ENCODE measurements around the gene LIG1.

LIG1 gene

GRCh38 chr19:48181505-48181904 is 11.4 kb upstream of the LIG1 start:
- no peak for DNase-seq

DNA sequence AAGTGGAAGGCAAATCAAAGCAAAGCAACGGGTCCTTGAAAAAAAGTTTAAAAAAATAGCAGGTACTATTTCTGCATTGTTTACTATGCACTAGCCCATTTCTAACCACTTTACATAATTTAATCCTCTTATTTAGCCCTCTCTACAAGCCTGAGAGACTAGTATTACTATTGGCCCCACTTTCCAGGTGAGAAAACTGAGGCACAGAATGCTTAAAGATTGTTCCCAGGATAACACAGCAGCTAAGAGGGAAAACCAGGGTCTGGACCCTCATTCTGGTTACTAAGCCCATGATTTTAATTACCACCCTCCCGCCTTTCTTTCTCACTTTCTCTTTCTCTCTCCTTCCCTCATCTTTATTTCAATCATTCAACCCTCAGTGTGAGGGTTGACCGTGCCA is 6.1 kb upstream of the LIG1 start:
- DNase-seq: no peak

- no peak for DNase-seq
Measured at GRCh38 chr19:48175578-48175977, 5.4 kb upstream of the LIG1 start.

DNA sequence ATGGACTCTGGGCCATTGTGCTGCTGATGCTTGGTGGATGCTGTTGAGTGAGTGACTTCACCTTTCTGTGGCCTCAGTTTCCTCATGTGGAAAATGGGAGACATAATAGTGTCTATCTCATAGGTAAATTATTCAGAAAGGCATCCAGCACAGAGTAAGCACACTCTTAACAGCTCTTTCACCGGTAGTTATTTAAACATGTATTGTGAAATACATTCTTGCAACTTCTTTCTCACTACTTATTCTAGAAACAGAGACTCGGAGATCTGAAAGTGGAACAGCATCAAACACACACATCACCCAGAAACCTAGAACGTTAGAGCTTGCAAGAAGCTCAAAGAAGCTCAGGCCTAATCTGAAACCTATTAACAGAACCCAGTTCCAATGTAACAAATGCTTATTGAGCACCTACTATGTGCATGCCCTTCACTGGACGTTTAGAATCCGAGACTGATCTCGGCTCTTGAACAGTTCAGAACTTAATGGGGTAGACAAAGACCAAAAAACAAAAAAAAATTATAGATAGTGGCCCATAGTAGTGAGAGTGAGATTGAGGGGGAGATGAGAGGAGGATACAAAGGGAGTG is 4.4 kb upstream of the LIG1 start:
- no peak for DNase-seq

DNA sequence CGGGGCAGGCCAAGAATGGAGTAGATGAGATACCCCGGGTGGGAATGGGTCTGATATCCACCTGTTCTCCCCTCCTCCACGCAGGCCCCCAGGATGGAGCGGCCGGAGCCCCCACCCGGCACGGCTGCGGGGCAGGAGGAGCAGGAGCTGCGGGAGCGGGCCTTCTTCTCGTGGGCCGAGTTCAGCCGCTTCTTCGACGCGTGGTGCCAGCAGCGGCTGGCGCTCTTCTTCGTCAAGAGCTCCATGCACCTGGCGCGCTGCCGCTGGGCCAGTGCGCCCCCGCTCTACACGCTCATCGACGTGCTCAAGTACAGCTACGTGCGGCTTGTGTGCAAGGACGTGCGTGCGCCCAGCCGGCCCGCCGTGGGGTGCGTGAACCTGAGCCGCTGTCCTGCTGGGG is 1.6 kb upstream of the LIG1 start:
- no peak for DNase-seq

DNA sequence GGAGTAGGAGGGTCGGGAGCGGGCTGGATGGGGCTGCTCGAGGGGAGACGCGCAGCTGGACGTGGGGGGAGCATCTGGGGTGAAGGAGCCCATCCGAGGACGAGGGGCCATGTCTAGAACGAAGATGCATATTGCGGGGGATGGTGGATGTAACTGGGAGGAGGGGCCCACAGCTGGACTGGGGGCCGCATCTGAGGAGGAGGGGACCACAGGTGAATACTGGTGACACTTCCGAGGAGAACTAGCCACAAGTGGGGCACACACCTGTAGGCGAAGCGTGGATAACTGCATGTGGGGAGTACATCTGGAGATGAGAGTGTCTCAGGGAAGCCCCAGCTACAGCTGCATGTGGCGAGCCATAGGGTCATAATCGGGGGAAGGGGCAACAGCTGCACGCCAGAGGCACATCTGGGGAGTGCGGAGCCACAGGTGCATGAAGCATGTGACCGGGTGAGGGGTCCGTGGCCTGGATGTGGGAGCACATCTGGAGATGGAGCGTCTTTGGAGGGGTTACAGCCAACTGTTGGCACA is 738 bp upstream of the LIG1 start:
- no peak for DNase-seq

- peak; percentile 93 for DNase-seq
Measured at GRCh38 chr19:48169578-48169938, 586 bp downstream of the LIG1 start.

GRCh38 chr19:48168689-48169088 is 1.5 kb downstream of the LIG1 start:
- no peak for DNase-seq

DNA sequence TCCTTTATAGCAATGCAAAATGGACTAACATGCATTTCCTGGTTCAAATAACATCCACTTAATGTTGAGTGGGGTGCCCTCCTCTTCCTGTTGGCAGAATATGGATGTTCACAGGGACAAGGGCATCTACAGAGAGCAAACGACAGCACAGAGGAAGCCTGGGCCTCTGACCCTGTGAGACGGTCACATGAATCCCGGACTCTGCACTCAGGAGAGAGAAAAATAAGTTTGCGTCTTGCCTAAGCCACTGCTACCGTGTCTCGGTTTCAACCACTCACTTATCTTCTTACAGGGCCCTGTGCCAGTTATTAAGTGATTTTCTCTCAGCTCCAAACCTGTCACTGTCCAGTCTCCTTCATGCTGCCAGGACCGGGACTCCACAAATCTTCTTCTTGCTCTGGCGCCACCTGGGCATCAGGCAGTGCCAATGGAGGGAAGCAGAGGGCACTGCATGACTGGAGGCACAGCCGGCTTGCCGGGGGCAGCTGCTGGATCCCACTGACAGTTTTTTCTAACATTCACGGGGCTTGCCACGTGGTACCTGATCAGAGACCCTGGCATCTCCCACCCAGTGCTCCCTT is 11.8 kb downstream of the LIG1 start:
- DNase-seq: no peak

- DNase-seq: no peak
Measured at GRCh38 chr19:48154003-48154402, 16.1 kb downstream of the LIG1 start.

DNA sequence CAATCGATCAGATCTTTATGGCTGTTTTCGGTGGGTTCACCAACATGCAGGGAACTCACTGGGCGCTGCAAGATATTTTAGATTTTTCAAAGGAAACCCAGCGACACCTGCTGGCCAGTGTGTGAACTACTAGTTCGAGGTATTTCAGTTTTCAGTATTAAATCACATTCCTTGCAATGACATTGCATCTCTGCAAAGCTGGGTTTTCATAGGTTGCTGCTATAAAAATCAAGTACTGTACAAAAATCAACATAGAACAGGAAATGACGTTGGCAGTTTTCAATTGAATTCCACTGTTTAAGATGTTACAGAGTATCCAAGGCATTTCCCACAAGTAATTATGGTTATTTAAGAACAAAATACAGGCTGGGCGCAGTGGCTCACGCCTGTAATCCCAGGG is 17.6 kb downstream of the LIG1 start:
- DNase-seq: peak; percentile 70

DNA sequence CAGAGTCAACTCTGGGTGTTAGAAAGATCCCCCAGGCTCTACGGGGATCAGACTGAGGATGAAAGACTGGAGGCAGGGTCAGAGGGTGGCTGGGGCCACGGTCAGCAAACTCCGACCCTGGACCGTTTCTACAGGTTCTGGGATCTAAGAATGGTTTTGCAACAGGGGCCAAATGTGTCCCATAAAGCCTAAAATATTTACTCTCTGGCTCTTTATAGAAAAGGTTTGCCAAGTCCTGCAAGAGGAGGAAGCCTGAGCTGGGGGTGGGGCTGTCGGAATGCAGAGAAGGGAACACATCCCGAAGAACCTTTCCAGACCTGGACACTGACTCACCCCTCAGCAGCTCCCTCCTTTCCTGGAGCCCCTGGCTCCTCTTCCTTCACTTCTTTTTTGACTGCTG is 20.7 kb downstream of the LIG1 start:
- no peak for DNase-seq

GRCh38 chr19:48148576-48148975 is 21.6 kb downstream of the LIG1 start:
- DNase-seq: no peak

- no peak for DNase-seq
Measured at GRCh38 chr19:48147597-48148175, 22.5 kb downstream of the LIG1 start.

DNA sequence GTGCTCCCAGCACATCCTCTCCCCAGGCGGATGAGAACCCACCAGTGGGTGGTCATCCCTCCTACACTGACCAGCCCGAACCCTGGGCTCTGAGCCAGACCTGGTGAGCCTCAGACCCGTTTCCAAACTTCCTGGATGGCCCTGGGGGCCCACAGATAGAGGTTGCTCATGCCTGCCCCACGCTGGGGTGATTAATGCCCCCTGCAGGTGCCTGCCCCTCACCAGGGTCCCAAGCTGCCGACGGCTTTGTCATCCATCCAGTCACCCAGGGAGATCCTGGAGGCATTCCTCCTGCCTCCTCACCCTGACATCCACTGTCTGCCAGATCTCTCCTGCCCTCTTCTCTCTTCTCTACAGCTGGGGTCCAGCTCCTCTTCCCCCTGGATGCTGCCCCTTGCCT is 31.1 kb downstream of the LIG1 start:
- no peak for DNase-seq

DNA sequence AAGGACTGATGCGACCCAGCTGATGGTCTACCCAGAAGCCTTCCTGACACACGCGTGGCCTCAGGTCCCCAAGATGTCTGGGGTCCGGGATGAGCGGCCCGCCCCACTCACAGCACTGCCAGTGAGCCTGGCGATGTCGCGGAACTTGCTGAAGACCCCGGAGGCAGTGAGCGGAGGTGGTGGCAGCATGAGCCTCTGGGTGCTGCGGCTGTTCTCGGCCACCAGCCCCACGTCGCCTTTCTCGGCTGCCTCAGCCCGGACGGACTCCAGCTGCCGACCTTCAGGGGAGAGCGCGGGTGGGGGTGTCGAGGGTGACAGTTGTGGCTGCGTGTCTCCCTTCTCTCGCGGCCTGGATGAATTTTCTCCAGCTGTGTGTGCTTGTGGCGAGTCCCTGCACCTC is 32.7 kb downstream of the LIG1 start:
- DNase-seq: no peak

DNA sequence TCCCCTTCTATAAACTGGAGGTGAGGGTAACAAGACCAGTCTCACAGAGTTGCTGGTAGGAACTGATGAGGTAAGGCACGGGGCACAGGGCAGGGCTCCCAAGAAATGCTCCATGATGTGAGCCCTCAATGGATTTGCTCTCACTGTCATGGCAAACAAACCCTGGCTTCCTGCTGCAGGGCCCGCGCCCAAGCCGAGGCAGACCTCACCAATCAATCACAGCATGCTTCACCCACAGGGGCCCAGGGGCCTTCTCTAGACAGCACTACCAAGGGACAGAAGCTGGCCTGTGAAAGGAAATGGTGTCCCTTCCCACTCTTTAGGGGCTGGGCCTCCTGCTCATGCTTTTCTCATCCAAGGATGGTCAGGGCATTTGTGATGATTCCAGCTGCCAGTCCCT is 33.6 kb downstream of the LIG1 start:
- DNase-seq: no peak

DNA sequence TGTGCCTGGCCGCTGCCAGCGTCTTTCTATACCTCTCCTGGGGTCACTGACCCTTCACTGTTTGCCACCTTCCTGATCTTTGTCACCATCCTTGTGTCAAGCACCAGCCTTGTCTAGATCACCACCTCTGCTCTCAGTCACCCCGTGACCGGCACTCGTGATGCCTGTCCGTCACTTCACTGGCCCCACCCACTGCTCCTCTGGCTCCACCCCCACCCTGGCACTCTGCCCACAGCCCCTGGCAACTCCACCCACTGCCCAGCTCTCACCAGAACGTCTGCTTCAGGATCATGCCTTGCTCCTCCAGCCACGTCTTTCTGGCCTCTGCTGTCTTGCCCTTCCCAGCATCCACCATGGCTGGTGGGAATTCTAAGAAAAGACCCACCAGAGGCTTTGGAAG is 34.7 kb downstream of the LIG1 start:
- no peak for DNase-seq

- no peak for DNase-seq
Measured at GRCh38 chr19:48133094-48133493, 37.0 kb downstream of the LIG1 start.

DNA sequence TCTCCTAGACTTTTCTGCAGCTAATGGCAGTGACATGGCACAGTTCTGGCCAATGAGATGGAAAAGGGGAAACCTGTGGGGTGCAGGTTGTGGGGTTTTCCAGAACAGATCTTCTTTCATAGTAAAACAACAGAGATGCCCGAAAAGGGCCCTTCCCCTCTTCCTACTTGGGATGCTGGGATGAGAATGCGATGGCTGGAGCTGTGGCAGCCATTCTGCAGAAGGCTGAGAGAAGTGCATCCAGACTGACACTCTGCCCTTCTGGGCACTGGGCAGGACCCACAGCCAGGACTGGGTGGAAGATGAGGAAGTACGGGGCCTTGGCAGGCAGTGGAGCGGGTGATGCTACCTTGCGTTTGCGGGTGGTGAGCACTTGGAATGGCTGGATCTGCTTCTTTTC is 42.6 kb downstream of the LIG1 start:
- DNase-seq: no peak

DNA sequence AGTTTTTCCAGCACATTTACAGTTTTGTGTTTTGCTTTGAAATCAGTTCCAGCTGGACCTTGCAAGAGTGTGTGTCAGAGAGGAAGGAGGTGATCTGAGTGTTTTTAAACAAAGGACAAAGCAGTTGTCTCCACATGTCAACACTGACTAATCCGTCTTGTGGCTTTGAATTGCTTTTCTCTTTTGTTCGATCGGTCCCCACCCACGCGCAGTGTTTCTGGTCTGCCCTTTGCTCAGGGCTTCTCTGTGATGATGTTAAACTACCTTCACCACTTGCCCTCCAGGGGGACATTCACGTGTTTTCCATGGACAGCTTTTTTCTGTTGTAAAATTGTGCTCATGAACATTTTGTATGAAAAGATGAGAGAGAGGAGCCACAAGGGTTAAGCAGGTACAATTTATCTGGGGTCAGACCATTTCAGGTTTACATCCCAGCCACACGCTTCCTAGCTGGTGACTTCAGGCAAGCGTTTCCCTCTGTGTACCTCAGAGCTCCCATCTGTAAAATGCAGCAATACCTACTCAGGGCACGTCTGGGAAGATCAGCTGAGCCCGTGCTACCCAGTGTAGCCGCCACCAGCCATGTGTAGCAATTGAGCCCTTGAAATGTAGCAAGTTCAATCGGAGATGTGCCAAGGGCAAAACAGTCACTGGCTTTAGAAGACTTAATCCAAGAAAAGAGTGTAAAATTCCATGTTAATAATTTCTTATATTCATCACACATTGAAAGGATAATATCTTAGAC is 46.1 kb downstream of the LIG1 start:
- DNase-seq: no peak

- no peak for DNase-seq
Measured at GRCh38 chr19:48122421-48122820, 47.7 kb downstream of the LIG1 start.

DNA sequence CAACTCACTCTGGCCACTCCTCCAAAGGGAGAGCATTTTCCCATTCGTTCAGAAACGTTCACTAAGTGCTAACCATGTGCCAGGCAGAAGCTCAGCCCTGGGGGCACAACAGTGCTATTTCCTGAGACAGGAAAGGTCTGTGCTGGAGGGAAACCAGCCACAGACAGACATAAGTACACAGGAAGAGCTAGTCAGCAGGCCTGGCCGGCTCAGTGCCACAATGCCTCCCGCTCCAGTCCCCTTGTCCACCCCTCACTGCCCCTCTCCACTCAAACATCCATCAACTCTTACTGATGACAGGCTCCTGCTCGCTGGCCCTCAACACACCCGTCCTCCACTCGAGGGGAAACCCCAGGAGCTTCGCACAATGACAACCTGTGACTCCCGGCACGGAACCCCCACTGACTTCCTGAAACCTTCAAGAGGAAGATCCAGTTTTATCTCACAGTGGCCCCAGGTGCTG is 48.2 kb downstream of the LIG1 start:
- DNase-seq: no peak

DNA sequence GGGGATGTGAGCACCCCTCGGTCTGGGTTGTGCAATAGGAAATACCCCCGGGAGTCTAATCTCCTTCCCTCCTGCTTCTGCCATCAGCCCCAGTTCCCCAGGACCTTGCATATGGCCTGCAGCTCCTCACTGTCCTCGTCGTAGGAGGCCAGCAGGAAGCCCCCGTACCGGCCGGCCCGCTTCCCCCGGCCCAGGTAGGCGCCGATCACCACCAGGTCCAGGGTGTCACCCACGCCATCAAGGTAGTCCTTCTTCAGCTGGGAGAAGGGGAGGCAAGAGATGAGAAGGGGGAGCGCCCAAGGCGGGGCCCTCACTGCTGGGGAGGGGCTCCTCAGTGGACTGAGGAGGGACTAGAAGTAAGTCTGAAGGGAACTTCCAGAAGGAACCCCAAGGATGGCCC is 49.1 kb downstream of the LIG1 start:
- DNase-seq: no peak
